Gastroesophageal sphincter (tissue), 4 donors: ENCODE results near the gene NPDC1. TPM values are rescaled to one million over a fixed set of nuclear protein-coding genes. Genes with fewer than 3 reads are reported as not detected.

ENCODE experiments used
- ATAC-seq: fragments of 150-250 bp; one replicate; pipeline ENCODE4 v1.9.1; 2016; ENCODE audit warnings: mild to moderate bottlenecking, moderate library complexity
- H3K27ac ChIP-seq, 4 donors: fragments of 200-600 bp; sonication (generic) in 3 of 4; 1 replicate in 3 of 4; 2 replicates in 1 of 4; pipeline ENCODE4 v1.5.1; 2016 to 2019
- H3K27me3 ChIP-seq: fragments of 200-600 bp; sonication (generic); one replicate; pipeline ENCODE4 v1.5.1; 2019
- H3K36me3 ChIP-seq, 2 donors: fragments of 200-600 bp; sonication (generic); one replicate each; pipeline ENCODE4 v1.5.1; 2019; ENCODE audit warnings: control low read depth in 1 of 2
- H3K4me1 ChIP-seq, 3 donors: fragments of 200-600 bp; sonication (generic); 1 replicate in 2 of 3; 2 replicates in 1 of 3; pipeline ENCODE4 v1.5.1; 2016 to 2019; ENCODE audit warnings: control low read depth in 2 of 3
- H3K4me3 ChIP-seq, 2 donors: fragments of 200-600 bp; sonication (generic); one replicate each; pipeline ENCODE4 v1.5.1; 2019; ENCODE audit warnings: mild to moderate bottlenecking in 1 of 2, moderate library complexity in 1 of 2
- H3K9me3 ChIP-seq, 3 donors: fragments of 200-600 bp; sonication (generic); one replicate each; pipeline ENCODE4 v1.5.1; 2017 to 2019; ENCODE audit warnings: control low read depth in 2 of 3
- EP300 ChIP-seq: sonication (generic); formaldehyde crosslinking; IDR thresholded peaks from one replicate; pipeline ENCODE4 v1.6.1; 2017; ENCODE audit warnings: antibody characterized with exemption, mild to moderate bottlenecking
- POLR2A ChIP-seq, 2 donors: fragments of 450-650 bp; IDR thresholded peaks; one replicate each; pipeline ENCODE4 v1.6.1; 2017; ENCODE audit warnings: antibody characterized with exemption in 2 of 2, mild to moderate bottlenecking in 2 of 2, moderate library complexity in 1 of 2
- POLR2AphosphoS5 ChIP-seq: sonication (generic); formaldehyde crosslinking; IDR thresholded peaks from one replicate; pipeline ENCODE4 v1.6.1; 2017; ENCODE audit warnings: antibody characterized with exemption
- WGBS, 2 donors: methylation state at CpG; one replicate each; pipeline ENCODE4 v1.1.5; 2018; ENCODE audit warnings: low coverage in 1 of 2; 5-methylcytosine and 5-hydroxymethylcytosine counted together
- small RNA-seq, 4 donors: library from RNA; depleted of rRNA; stranded (forward); fragments of <200 nt; gene quantifications; one replicate each; pipeline ENCODE3, GENCODE V24; 2016
- total RNA-seq, 4 donors: library from RNA; depleted of rRNA; stranded (reverse); fragments of >200 nt; gene quantifications; one replicate each; pipeline ENCODE4 v1.1.0, GENCODE V29; 2016
- TF ChIP-seq, protein P1 (sequence below), 4 experiments: fragments of 200-600 bp in 2 of 4; fragments of 450-650 bp in 2 of 4; sonication (generic) in 1 of 4; IDR thresholded peaks; one replicate each; pipeline ENCODE4 v1.5.1; 2017 to 2019; ENCODE audit warnings: antibody characterized with exemption in 4 of 4, mild to moderate bottlenecking in 2 of 4, moderate library complexity in 2 of 4

The NPDC1 gene
- total RNA-seq, 4 donors from 2014 or later = 50.4 to 69.9 (median 59.5) TPM

DNA sequence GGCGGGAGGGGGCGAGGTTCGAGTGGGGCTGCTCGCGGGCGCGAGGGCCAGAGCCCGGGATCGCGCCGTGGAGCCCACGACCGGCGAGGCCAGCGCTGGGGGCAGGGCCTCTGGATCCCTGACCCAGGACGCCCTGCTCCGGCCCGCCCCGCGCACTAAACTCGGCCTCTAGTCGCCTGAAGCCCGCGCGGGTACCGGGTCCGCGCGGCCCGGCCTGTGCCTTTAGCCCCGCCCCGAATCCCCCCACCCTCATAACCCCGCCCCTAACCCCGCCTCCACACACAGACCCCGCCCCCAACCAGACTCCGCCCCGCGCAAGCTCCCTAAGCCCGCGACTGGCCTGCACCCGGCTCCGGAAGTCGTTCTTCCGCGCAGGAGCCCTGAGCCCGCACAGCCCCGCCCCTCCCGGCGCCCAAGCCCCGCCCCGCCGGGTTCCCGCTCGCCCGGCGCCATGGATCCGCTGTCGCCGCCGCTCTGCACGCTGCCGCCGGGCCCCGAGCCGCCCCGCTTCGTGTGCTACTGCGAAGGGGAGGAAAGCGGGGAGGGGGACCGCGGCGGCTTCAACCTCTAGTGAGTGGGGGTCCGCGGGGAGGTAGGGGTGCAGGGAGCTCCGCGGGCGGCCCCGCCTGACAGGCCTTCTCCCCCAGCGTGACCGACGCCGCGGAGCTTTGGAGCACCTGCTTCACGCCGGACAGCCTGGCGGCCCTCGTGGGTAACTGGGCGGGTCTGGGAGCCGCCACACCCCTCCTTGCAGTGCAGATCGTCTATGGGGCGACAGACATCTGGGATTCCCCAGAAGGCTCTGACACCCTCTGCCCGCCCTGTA, 53.8 kb downstream of the NPDC1 start, which contains the start of gene PAXX:
Gene PAXX (plus strand): TSS at position 430 of the 826 bp plus-strand sequence. CDS start 22 bp downstream, at position 452.
- 0% methylated on average over 4 of the region's 92 CpGs; no CpG with 5 or more reads in 1 of the 2 donors for WGBS, 2 donors
- H3K4me3 ChIP-seq = peak within 1 kb of the TSS; percentile 67 to 80

GRCh38 chr9:136990242-136990911, 55.6 kb downstream of the NPDC1 start:
- WGBS, 2 donors = 68 to 73% methylated on average over 6 of the region's 10 CpGs
- TF ChIP-seq, protein P1, sequence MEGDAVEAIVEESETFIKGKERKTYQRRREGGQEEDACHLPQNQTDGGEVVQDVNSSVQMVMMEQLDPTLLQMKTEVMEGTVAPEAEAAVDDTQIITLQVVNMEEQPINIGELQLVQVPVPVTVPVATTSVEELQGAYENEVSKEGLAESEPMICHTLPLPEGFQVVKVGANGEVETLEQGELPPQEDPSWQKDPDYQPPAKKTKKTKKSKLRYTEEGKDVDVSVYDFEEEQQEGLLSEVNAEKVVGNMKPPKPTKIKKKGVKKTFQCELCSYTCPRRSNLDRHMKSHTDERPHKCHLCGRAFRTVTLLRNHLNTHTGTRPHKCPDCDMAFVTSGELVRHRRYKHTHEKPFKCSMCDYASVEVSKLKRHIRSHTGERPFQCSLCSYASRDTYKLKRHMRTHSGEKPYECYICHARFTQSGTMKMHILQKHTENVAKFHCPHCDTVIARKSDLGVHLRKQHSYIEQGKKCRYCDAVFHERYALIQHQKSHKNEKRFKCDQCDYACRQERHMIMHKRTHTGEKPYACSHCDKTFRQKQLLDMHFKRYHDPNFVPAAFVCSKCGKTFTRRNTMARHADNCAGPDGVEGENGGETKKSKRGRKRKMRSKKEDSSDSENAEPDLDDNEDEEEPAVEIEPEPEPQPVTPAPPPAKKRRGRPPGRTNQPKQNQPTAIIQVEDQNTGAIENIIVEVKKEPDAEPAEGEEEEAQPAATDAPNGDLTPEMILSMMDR (IDR thresholded peaks at IDR 0.05) = no peak
- TF ChIP-seq POLR2A (IDR thresholded peaks at IDR 0.05) = no peak
- no peak for TF ChIP-seq POLR2AphosphoS5
- TF ChIP-seq EP300 = no peak

More for the DNA sequence above, 53.8 kb downstream of the NPDC1 start, which contains the start of gene PAXX:
- peaks cover 0 to 53% (median 31%) of the 10 kb centered on the region in 3 donors for H3K4me1 ChIP-seq
- H3K27me3 ChIP-seq = peaks cover 43% of the 10 kb centered on the region
- H3K9me3 ChIP-seq = no peaks in the 10 kb centered on the region
- peak within 1 kb of the TSS; percentile 43 to 96 (median 92) for H3K27ac ChIP-seq
- H3K36me3 ChIP-seq = peaks cover 0 to 18% of the 10 kb centered on the region in 2 donors
- TF ChIP-seq EP300 = no peak
- peak in 1 of 2 donors; percentile 19 for TF ChIP-seq POLR2A (IDR thresholded peaks at IDR 0.05)
- TF ChIP-seq, protein P1 (IDR thresholded peaks at IDR 0.05) = peak in 2 of 4 experiments; percentile 4 to 12
- TF ChIP-seq POLR2AphosphoS5 = no peak
- ATAC-seq = peak; percentile 95

More at GRCh38 chr9:136990242-136990911, 55.6 kb downstream of the NPDC1 start:
- H3K27me3 ChIP-seq = peaks cover 43% of the 10 kb centered on the region
- no peak overlapping the region for H3K27ac ChIP-seq
- H3K9me3 ChIP-seq = no peaks in the 10 kb centered on the region
- H3K4me1 ChIP-seq = peaks cover 0 to 44% (median 17%) of the 10 kb centered on the region in 3 donors
- no peak overlapping the region for H3K4me3 ChIP-seq
- H3K36me3 ChIP-seq = peaks cover 0 to 18% of the 10 kb centered on the region in 2 donors
- no peak for ATAC-seq

Small RNA genes within 50 kb of the gene (small RNA-seq; reads per million reads assigned to genes)
- gene RF00153 = 0 to 0.38 (median 0.12) reads per million in 4 donors

Other genes starting within 250 kb of the NPDC1 start
- 1 to 10 TPM in 3 of 4 donors, not detected in 1; 1.4 to 3.4 (median 2.0) TPM for gene CCDC183, start 249.8 kb downstream of the NPDC1 start, total RNA-seq
- 100 to 1,000 TPM in 1 of 4 donors, 10 to 100 TPM in 3; 54.8 to 109 (median 71.2) TPM for gene RABL6, start 238.2 kb downstream of the NPDC1 start, total RNA-seq
- 10 to 100 TPM in 1 of 4 donors, 1 to 10 TPM in 3; 2.5 to 10.9 (median 5.7) TPM for gene AJM1, start 203.7 kb downstream of the NPDC1 start, total RNA-seq
- gene PHPT1, start 196.8 kb downstream of the NPDC1 start, total RNA-seq = 10 to 100 TPM; 33.7 to 63.5 (median 43.7) TPM
- 1 to 10 TPM; 1.0 to 2.2 (median 1.8) TPM for gene MAMDC4, start 193.8 kb downstream of the NPDC1 start, total RNA-seq
- gene EDF1, start 179.9 kb downstream of the NPDC1 start, total RNA-seq = 100 to 1,000 TPM; 283 to 353 (median 323) TPM
- 10 to 100 TPM in 2 of 4 donors, 1 to 10 TPM in 2; 3.8 to 17.1 (median 11.1) TPM for gene TRAF2, start 159.7 kb downstream of the NPDC1 start, total RNA-seq
- 100 to 1,000 TPM; 171 to 310 (median 236) TPM for gene FBXW5, start 101.4 kb downstream of the NPDC1 start, total RNA-seq
- gene C8G, start 100.9 kb downstream of the NPDC1 start, total RNA-seq = not detected
- gene LCN12, start 93.9 kb downstream of the NPDC1 start, total RNA-seq = not detected
- gene PTGDS, start 68.7 kb downstream of the NPDC1 start, total RNA-seq = 100 to 1,000 TPM in 1 of 4 donors, 10 to 100 TPM in 2, 1 to 10 TPM in 1; 7.4 to 132 (median 29.7) TPM
- under 1 TPM in 2 of 4 donors, not detected in 2; 0.40 TPM for gene LCNL1, start 63.2 kb downstream of the NPDC1 start, total RNA-seq
- 10 to 100 TPM; 24.2 to 42.6 (median 36.1) TPM for gene PAXX, start 53.8 kb downstream of the NPDC1 start, total RNA-seq
- gene CLIC3, start 49.6 kb downstream of the NPDC1 start, total RNA-seq = 1 to 10 TPM in 3 of 4 donors, under 1 TPM in 1; 0.81 to 5.4 (median 2.2) TPM
- gene ABCA2, start 17.9 kb downstream of the NPDC1 start, total RNA-seq = 10 to 100 TPM; 13.5 to 24.3 (median 19.3) TPM
- gene FUT7, start 14.1 kb downstream of the NPDC1 start, total RNA-seq = under 1 TPM in 1 of 4 donors, not detected in 3; 0.20 TPM
- gene ENTPD2, start 7.9 kb upstream of the NPDC1 start, total RNA-seq = 1 to 10 TPM in 1 of 4 donors, under 1 TPM in 1, not detected in 2; 0.58 to 1.6 TPM
- 1 to 10 TPM in 1 of 4 donors, under 1 TPM in 3; 0.13 to 1.3 (median 0.19) TPM for gene SAPCD2, start 24.4 kb upstream of the NPDC1 start, total RNA-seq
- gene UAP1L1, start 31.3 kb upstream of the NPDC1 start, total RNA-seq = 1 to 10 TPM; 4.2 to 7.3 (median 6.0) TPM
- gene MAN1B1, start 40.8 kb upstream of the NPDC1 start, total RNA-seq = 10 to 100 TPM; 26.1 to 30.2 (median 29.3) TPM
- gene DPP7, start 68.6 kb upstream of the NPDC1 start, total RNA-seq = 100 to 1,000 TPM in 3 of 4 donors, 10 to 100 TPM in 1; 74.5 to 124 (median 111) TPM
- under 1 TPM in 2 of 4 donors, not detected in 2; 0.08 to 0.13 TPM for gene GRIN1, start 93.0 kb upstream of the NPDC1 start, total RNA-seq
- gene LRRC26, start 123.9 kb upstream of the NPDC1 start, total RNA-seq = 1 to 10 TPM in 1 of 4 donors, not detected in 3; 7.7 TPM
- not detected for gene TMEM210, start 125.9 kb upstream of the NPDC1 start, total RNA-seq
- 10 to 100 TPM; 11.9 to 32.1 (median 23.7) TPM for gene ANAPC2, start 142.4 kb upstream of the NPDC1 start, total RNA-seq
- 10 to 100 TPM; 56.8 to 99.0 (median 73.8) TPM for gene SSNA1, start 142.5 kb upstream of the NPDC1 start, total RNA-seq
- gene TPRN, start 154.6 kb upstream of the NPDC1 start, total RNA-seq = 10 to 100 TPM in 1 of 4 donors, 1 to 10 TPM in 3; 3.6 to 11.6 (median 6.1) TPM
- gene TMEM203, start 159.5 kb upstream of the NPDC1 start, total RNA-seq = 10 to 100 TPM; 21.9 to 36.1 (median 29.1) TPM
- gene NDOR1, start 159.5 kb upstream of the NPDC1 start, total RNA-seq = 1 to 10 TPM; 4.6 to 9.8 (median 7.6) TPM
- gene RNF208, start 176.1 kb upstream of the NPDC1 start, total RNA-seq = 1 to 10 TPM in 3 of 4 donors, not detected in 1; 1.6 to 5.3 (median 3.1) TPM
- 1 to 10 TPM in 2 of 4 donors, not detected in 2; 1.1 to 5.8 TPM for gene CYSRT1, start 179.0 kb upstream of the NPDC1 start, total RNA-seq
- under 1 TPM in 1 of 4 donors, not detected in 3; 0.57 TPM for gene RNF224, start 181.3 kb upstream of the NPDC1 start, total RNA-seq
- gene SLC34A3, start 184.7 kb upstream of the NPDC1 start, total RNA-seq = not detected
- gene TUBB4B, start 195.1 kb upstream of the NPDC1 start, total RNA-seq = 100 to 1,000 TPM; 220 to 488 (median 265) TPM
- gene STPG3, start 205.1 kb upstream of the NPDC1 start, total RNA-seq = not detected
- gene NELFB, start 209.2 kb upstream of the NPDC1 start, total RNA-seq = 10 to 100 TPM; 36.9 to 58.8 (median 45.2) TPM
- gene TOR4A, start 231.5 kb upstream of the NPDC1 start, total RNA-seq = 1 to 10 TPM; 4.7 to 7.4 (median 6.9) TPM